ENCODE results near the gene AK5.
"Not testable (repeated sequence)": the region's sequence is repeated elsewhere in the genome, so short reads cannot be mapped to it uniquely, and the experiment has no call there.

AK5 gene

DNA sequence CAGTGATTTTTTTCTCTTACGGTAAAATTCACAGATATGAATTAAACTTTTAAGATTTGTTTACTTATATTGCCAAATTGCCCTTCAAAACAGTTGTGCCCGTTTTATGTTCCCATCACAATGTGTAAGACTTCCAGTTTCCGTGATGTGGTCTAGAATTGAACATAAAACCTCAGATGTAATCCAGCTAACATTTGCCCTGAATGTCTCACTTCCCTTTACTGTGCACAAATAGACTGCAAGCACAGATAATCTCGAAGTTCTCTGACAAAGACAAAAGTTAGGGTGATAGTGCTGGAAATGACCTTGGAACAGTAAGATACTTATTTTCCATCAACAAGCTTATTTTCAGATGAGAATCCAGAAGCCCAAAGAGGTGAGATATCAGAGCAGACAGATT is 223.2 kb downstream of the AK5 start:
- no peaks in the 10 kb centered on the region for H3K4me1 Mint-ChIP-seq
- no peak overlapping the region for H3K4me3 Mint-ChIP-seq
- H3K27ac Mint-ChIP-seq = no peak overlapping the region
- TF ChIP-seq, protein P1, sequence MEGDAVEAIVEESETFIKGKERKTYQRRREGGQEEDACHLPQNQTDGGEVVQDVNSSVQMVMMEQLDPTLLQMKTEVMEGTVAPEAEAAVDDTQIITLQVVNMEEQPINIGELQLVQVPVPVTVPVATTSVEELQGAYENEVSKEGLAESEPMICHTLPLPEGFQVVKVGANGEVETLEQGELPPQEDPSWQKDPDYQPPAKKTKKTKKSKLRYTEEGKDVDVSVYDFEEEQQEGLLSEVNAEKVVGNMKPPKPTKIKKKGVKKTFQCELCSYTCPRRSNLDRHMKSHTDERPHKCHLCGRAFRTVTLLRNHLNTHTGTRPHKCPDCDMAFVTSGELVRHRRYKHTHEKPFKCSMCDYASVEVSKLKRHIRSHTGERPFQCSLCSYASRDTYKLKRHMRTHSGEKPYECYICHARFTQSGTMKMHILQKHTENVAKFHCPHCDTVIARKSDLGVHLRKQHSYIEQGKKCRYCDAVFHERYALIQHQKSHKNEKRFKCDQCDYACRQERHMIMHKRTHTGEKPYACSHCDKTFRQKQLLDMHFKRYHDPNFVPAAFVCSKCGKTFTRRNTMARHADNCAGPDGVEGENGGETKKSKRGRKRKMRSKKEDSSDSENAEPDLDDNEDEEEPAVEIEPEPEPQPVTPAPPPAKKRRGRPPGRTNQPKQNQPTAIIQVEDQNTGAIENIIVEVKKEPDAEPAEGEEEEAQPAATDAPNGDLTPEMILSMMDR (IDR thresholded peaks at IDR 0.05) = no peak
- no peaks in the 10 kb centered on the region for H3K36me3 Mint-ChIP-seq (ENCODE audit: low read depth)
- no peak for DNase-seq
- H3K9me3 Mint-ChIP-seq = no peaks in the 10 kb centered on the region
- peaks cover 10% of the 10 kb centered on the region for H3K27me3 Mint-ChIP-seq (ENCODE audit: low read depth, poor library complexity)

DNA sequence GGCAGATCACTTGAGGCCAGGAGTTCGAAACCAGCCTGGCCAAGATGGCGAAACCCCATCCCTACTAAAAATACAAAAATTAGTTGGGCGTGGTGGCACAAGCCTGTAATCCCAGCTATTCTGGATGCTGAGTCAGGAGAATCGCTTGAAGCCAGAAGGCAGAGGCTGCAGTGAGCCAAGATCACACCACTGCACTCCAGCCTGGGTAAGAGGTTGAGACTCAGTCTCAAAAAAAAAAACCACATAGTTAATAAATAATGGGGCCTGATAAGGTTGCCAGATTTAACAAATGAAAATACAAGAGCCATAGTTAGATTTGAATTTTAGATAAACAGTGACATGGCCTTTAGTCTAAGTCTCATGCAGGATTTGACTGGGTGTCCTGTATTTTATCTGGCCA is 225.0 kb downstream of the AK5 start:
- Mint-ChIP-seq H3K4me1 (no peaks in the 10 kb centered on the region), H3K27ac (no peak overlapping the region), H3K4me3 (no peak overlapping the region), H3K9me3 (no peaks in the 10 kb centered on the region), H3K36me3 (ENCODE audit: low read depth) (no peaks in the 10 kb centered on the region), H3K27me3 (ENCODE audit: low read depth, poor library complexity) (peaks cover 7% of the 10 kb centered on the region)
- no peak for DNase-seq
- TF ChIP-seq, protein P1 (IDR thresholded peaks at IDR 0.05) = no peak

DNA sequence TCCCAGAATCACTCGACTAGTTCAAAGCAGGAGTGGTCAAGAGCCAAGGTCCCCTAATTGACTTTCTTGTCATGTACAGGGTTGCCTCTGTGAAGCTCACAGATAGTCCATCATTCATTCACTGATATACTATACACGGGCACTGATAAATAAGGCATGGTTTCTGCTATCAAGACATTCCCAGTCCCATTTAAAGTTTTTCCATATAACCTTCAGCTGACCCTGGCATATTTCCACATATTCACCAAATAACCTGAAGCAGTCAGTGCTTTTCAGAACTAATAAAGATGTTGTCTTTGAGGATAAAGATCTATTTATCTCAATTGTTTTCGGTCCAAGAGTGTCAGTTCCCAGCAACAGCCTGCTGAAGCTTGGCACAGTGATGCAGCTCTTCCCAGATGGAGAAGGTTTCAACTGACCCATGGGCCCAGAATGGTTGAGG is 227.3 kb downstream of the AK5 start:
- Mint-ChIP-seq H3K4me1 (peaks cover under 1% of the 10 kb centered on the region), H3K27me3 (ENCODE audit: low read depth, poor library complexity) (peaks cover 4% of the 10 kb centered on the region), H3K4me3 (no peak overlapping the region), H3K9me3 (no peaks in the 10 kb centered on the region), H3K36me3 (ENCODE audit: low read depth) (no peaks in the 10 kb centered on the region), H3K27ac (no peak overlapping the region)
- TF ChIP-seq, protein P1 (IDR thresholded peaks at IDR 0.05) = no peak
- DNase-seq = no peak

DNA sequence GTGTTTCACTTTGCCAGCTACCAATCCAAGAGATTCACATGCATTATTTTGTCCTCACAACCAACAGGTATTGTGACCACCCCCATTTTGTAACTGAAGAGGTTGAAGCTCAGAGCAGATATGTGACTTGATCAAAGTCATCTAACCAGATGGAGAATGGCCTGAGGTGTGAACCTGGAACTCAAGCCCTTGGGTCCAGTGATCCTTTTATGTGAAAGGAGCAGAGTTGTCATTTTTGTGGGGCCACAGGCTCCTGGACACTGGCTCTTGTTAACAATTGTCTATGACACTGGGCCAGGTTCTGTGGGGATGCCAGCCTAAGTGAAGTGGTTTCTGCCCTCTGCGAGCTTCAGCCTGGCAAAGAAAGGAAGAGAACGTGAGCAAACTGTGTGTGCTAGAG is 228.1 kb downstream of the AK5 start:
- Mint-ChIP-seq H3K4me1 (peaks cover 6% of the 10 kb centered on the region), H3K4me3 (no peak overlapping the region), H3K27ac (no peak overlapping the region), H3K27me3 (ENCODE audit: low read depth, poor library complexity) (peaks cover 4% of the 10 kb centered on the region), H3K9me3 (no peaks in the 10 kb centered on the region), H3K36me3 (ENCODE audit: low read depth) (no peaks in the 10 kb centered on the region)
- TF ChIP-seq, protein P1 (IDR thresholded peaks at IDR 0.05) = no peak
- DNase-seq = no peak

DNA sequence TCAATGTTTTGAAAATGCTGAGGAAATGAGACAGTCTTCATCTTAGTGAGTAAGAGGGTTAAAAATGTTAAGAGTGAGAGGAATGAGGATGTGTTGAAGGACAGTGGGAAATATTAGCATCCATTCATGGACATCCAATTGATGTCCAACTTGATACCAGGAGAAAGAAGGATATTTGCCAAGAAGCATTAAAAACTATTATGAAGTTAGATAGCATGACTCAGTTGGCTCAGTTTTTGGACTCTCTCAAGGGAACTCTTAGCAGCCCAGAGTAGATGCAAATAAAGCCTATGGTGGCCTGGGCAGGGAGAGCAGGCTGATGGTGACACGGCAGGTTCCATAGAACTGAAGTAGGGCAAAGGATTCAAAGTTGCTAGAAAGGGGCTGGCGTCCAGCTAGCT is 229.6 kb downstream of the AK5 start:
- Mint-ChIP-seq H3K27me3 (ENCODE audit: low read depth, poor library complexity) (peaks cover 7% of the 10 kb centered on the region), H3K4me3 (no peak overlapping the region), H3K9me3 (no peaks in the 10 kb centered on the region), H3K27ac (no peak overlapping the region), H3K4me1 (peaks cover 14% of the 10 kb centered on the region), H3K36me3 (ENCODE audit: low read depth) (no peaks in the 10 kb centered on the region)
- TF ChIP-seq, protein P1 (IDR thresholded peaks at IDR 0.05) = no peak
- no peak for DNase-seq

DNA sequence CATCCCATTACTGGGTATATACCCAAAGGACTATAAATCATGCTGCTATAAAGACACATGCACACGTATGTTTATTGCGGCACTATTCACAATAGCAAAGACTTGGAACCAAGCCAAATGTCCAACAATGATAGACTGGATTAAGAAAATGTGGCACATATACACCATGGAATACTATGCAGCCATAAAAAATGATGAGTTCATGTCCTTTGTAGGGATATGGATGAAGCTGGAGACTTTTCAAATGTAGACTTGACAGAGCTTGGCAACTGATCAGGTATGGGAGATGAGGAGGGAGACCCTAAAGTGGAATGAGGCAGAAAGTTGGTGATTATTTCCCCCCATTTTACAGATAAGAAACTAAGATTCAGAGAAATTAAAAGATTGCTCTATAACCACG is 230.8 kb downstream of the AK5 start:
- not testable (repeated sequence) for H3K27ac Mint-ChIP-seq; H3K4me3 Mint-ChIP-seq; H3K9me3 Mint-ChIP-seq; DNase-seq; H3K27me3 Mint-ChIP-seq (ENCODE audit: low read depth, poor library complexity); H3K36me3 Mint-ChIP-seq (ENCODE audit: low read depth)
- H3K4me1 Mint-ChIP-seq = peaks cover 14% of the 10 kb centered on the region
